H1 (cell line): Measurements from ENCODE around the gene VRK3. TPM values are rescaled to one million over a fixed set of nuclear protein-coding genes. Genes with fewer than 3 reads are reported as not detected.
"Not testable (repeated sequence)": the region's sequence is repeated elsewhere in the genome, so short reads cannot be mapped to it uniquely, and the experiment has no call there.

Experiments used
- CTCF ChIA-PET: fragments of 300-600 bp; sonication (Branson Sonifier 250); formaldehyde crosslinking; loops from one replicate; lab custom pipeline; 2021; ENCODE audit not compliant: partially characterized antibody; lab: Charles Lee
- POLR2A ChIA-PET: fragments of 300-600 bp; sonication (Branson Sonifier 250); formaldehyde crosslinking; loops from one replicate; lab custom pipeline; 2021; ENCODE audit warnings: inconsistent platforms; ENCODE audit not compliant: partially characterized antibody; lab: Charles Lee
- DNase-seq, 2 experiments: peaks; one replicate each; pipeline versions ENCODE4 v3.0.0 to v3.0.0-alpha.2; 2010 to 2022; ENCODE audit warnings: low spot score in 2 of 2, low read depth in 1 of 2, mixed read lengths in 1 of 2
- FAIRE-seq: peaks from 2 replicates; lab custom pipeline; 2011; peaks lifted over from hg19 to GRCh38; lab: Jason Lieb, UNC
- H2AFZ ChIP-seq: 2 replicates; pipeline ENCODE4 v1.8.1; 2012; ENCODE audit warnings: low read length, inconsistent platforms
- H2AK5ac ChIP-seq: 2 replicates; pipeline ENCODE4 v1.6.1; 2013; ENCODE audit warnings: low read depth, low read length
- H2BK120ac ChIP-seq: replicated peaks from 2 replicates; pipeline ENCODE3; 2013; ENCODE audit warnings: low read depth, low read length, inconsistent platforms
- H2BK12ac ChIP-seq: 2 replicates; pipeline ENCODE4 v1.6.1; 2013; ENCODE audit warnings: low read depth, low read length
- H2BK15ac ChIP-seq: 2 replicates; pipeline ENCODE4 v1.6.1; 2013; ENCODE audit warnings: low read length
- H2BK20ac ChIP-seq: 2 replicates; pipeline ENCODE4 v1.6.1; 2013; ENCODE audit warnings: low read length
- H2BK5ac ChIP-seq: 2 replicates; pipeline ENCODE4 v1.6.1; 2013; ENCODE audit warnings: low read depth, low read length
- H3K14ac ChIP-seq: 2 replicates; pipeline ENCODE4 v1.6.1; 2013; ENCODE audit warnings: inconsistent platforms; ENCODE audit not compliant: insufficient read length
- H3K18ac ChIP-seq: 2 replicates; pipeline ENCODE4 v1.6.1; 2013; ENCODE audit warnings: low read length; ENCODE audit errors: extremely low read depth
- H3K23ac ChIP-seq: 2 replicates; pipeline ENCODE4 v1.6.1; 2013; ENCODE audit warnings: inconsistent platforms; ENCODE audit not compliant: insufficient read length
- H3K23me2 ChIP-seq: 2 replicates; pipeline ENCODE4 v1.6.1; 2013; ENCODE audit warnings: low read depth, low read length
- H3K27ac ChIP-seq: 2 replicates; pipeline ENCODE4 v1.6.1; 2011; ENCODE audit warnings: low read depth, low read length, inconsistent platforms
- H3K27me3 ChIP-seq, 4 experiments: replicated peaks in 1 of 4; 1 replicate in 1 of 4; 2 replicates in 3 of 4; pipeline versions ENCODE4 v1.6.1 to v1.8.1; 2011 to 2013; ENCODE audit warnings: low read length in 3 of 4, mild to moderate bottlenecking in 3 of 4, inconsistent platforms in 2 of 4, mixed read lengths in 2 of 4, moderate library complexity in 1 of 4; ENCODE audit not compliant: control insufficient read depth in 3 of 4, insufficient read depth in 3 of 4; ENCODE audit errors: extremely low read depth in 1 of 4
- H3K36me3 ChIP-seq, 4 experiments: 2 replicates each; pipeline versions ENCODE4 v1.6.1 to v1.8.1; 2011 to 2013; ENCODE audit warnings: mild to moderate bottlenecking in 4 of 4, low read length in 3 of 4, moderate library complexity in 2 of 4, control low read depth in 1 of 4, inconsistent platforms in 1 of 4; ENCODE audit not compliant: insufficient read depth in 4 of 4, control insufficient read depth in 2 of 4
- H3K4ac ChIP-seq: replicated peaks from 2 replicates; pipeline ENCODE3; 2013; ENCODE audit warnings: low read length, low read depth, mixed read lengths, inconsistent platforms; ENCODE audit not compliant: insufficient read length
- H3K4me1 ChIP-seq, 4 experiments: replicated peaks in 1 of 4; 1 replicate in 1 of 4; 2 replicates in 3 of 4; pipeline versions ENCODE4 v1.6.1 to v1.8.1; 2011 to 2013; ENCODE audit warnings: low read length in 3 of 4, inconsistent platforms in 2 of 4, mixed read lengths in 1 of 4; ENCODE audit not compliant: insufficient read depth in 4 of 4, control insufficient read depth in 3 of 4
- H3K4me2 ChIP-seq, 2 experiments: 2 replicates each; pipeline versions ENCODE4 v1.6.1 to v1.8.1; 2011 to 2013; ENCODE audit warnings: low read depth in 2 of 2, low read length in 2 of 2, control low read depth in 1 of 2, inconsistent platforms in 1 of 2, mild to moderate bottlenecking in 1 of 2; ENCODE audit not compliant: insufficient read depth in 1 of 2
- H3K4me3 ChIP-seq, 4 experiments: fragments of 200-600, 300-600 bp in 1 of 4; sonication (generic), shearing (Covaris generic), sonication (Bioruptor Twin) in 1 of 4; 2 replicates each; pipeline versions ENCODE4 v1.5.1 to v1.8.1; 2011 to 2016; ENCODE audit warnings: low read length in 4 of 4, low read depth in 3 of 4, control low read depth in 2 of 4, inconsistent platforms in 2 of 4, mild to moderate bottlenecking in 2 of 4, mixed read lengths in 1 of 4, moderate library complexity in 1 of 4; ENCODE audit not compliant: insufficient read depth in 2 of 4; ENCODE audit errors: extremely low read depth in 1 of 4
- H3K56ac ChIP-seq: replicated peaks from 2 replicates; pipeline ENCODE3; 2013; ENCODE audit warnings: low read depth, mild to moderate bottlenecking, mixed read lengths, low read length, inconsistent platforms; ENCODE audit not compliant: insufficient read length
- H3K79me1 ChIP-seq: 2 replicates; pipeline ENCODE4 v1.6.1; 2013; ENCODE audit warnings: low read depth, low read length, control low read depth
- H3K79me2 ChIP-seq, 2 experiments: 2 replicates each; pipeline versions ENCODE4 v1.6.1 to v1.8.1; 2012 to 2013; ENCODE audit warnings: low read length in 2 of 2, mild to moderate bottlenecking in 2 of 2, inconsistent platforms in 1 of 2; ENCODE audit not compliant: insufficient read depth in 2 of 2, control insufficient read depth in 1 of 2
- H3K9ac ChIP-seq, 4 experiments: replicated peaks in 1 of 4; 1 replicate in 1 of 4; 2 replicates in 3 of 4; pipeline versions ENCODE4 v1.6.1 to v1.8.1; 2011 to 2013; ENCODE audit warnings: low read depth in 3 of 4, low read length in 3 of 4, control low read depth in 2 of 4, mild to moderate bottlenecking in 2 of 4, moderate library complexity in 2 of 4, inconsistent platforms in 1 of 4; ENCODE audit errors: extremely low read depth in 1 of 4
- H3K9me3 ChIP-seq, 2 experiments: 2 replicates each; pipeline versions ENCODE4 v1.6.1 to v1.8.1; 2012 to 2013; ENCODE audit warnings: mild to moderate bottlenecking in 2 of 2, moderate library complexity in 2 of 2, control low read depth in 1 of 2, inconsistent platforms in 1 of 2, low read depth in 1 of 2, low read length in 1 of 2, mixed read lengths in 1 of 2; ENCODE audit not compliant: insufficient read depth in 2 of 2
- H4K20me1 ChIP-seq, 2 experiments: replicated peaks in 1 of 2; 2 replicates each; pipeline versions ENCODE3 to v1.8.1; 2011 to 2013; ENCODE audit warnings: inconsistent platforms in 2 of 2, low read length in 2 of 2, mild to moderate bottlenecking in 1 of 2; ENCODE audit not compliant: insufficient read depth in 2 of 2, control insufficient read depth in 1 of 2
- H4K5ac ChIP-seq: 2 replicates; pipeline ENCODE4 v1.6.1; 2013; ENCODE audit warnings: low read length, low read depth, mixed read lengths, inconsistent platforms; ENCODE audit not compliant: insufficient read length
- H4K8ac ChIP-seq: 2 replicates; pipeline ENCODE4 v1.8.0; 2013; ENCODE audit warnings: mild to moderate bottlenecking, moderate library complexity, low read length, inconsistent platforms; ENCODE audit not compliant: insufficient read depth; ENCODE audit errors: extremely low read depth
- H4K91ac ChIP-seq: replicated peaks from 2 replicates; pipeline ENCODE3; 2013; ENCODE audit warnings: low read length, mixed read lengths, inconsistent platforms; ENCODE audit not compliant: insufficient read length
- WGBS, 2 experiments: shearing (Covaris generic) in 1 of 2; methylation state at CpG; one replicate each; pipeline versions ENCODE4 v1.1.6 to v1.1.7; 2013 to 2015; ENCODE audit warnings: low lambda C conversion rate in 2 of 2, mixed read lengths in 2 of 2, inconsistent platforms in 1 of 2, low coverage in 1 of 2, missing lambda C conversion rate in 1 of 2; ENCODE audit not compliant: insufficient replicate concordance in 2 of 2, insufficient coverage in 1 of 2, insufficient read length in 1 of 2; ENCODE audit errors: extremely low coverage in 1 of 2, missing lambda C conversion rate in 1 of 2; 5-methylcytosine and 5-hydroxymethylcytosine counted together
- polyA plus RNA-seq, 7 experiments: library from polyadenylated mRNA; depleted of rRNA in 3 of 7; stranded (reverse) in 5 of 7; unstranded in 2 of 7; fragments of >200 nt in 5 of 7; fragments of 200-250 nt in 2 of 7; gene quantifications; 1 replicate in 5 of 7; 2 replicates in 1 of 7; 4 replicates in 1 of 7; pipeline versions ENCODE4 v1.2.1 to v1.2.3, GENCODE V29; 2011 to 2013; ENCODE audit warnings: missing spikeins in 2 of 7, mixed read lengths in 2 of 7
- total RNA-seq: library from RNA; stranded (reverse); fragmentation: NEBNext Ultra II Directional; extraction: Animal tissue kit (Norgen Biotek cat#: 25700); gene quantifications from 2 replicates; pipeline ENCODE4 v1.2.1, GENCODE V29; 2021

VRK3 gene
- total and polyA plus RNA-seq, 2 of the 8 experiments (the other 6 are each of a cell fraction or from before 2014, with no cell fraction given): 21.3 to 36.1 TPM

DNA sequence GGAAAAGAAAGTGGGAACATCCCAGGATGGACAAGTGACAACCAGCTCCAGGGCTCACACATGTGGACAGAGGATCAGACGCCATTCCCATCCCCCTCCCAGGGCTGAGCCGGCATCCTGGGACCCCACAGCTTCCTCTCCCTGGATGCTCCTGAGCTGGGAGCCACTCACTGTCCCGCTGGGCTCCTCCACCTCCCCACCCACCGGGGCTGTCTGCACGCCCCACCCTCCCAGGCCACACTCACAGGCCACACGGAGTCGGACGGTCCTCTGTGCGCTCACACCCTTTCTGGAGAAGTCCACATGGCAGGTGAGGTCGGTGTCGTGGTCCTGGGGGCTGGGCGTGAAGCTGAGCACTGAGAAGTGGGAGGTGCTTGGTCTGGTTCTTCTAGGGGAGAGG is 65.3 kb downstream of the VRK3 start:
- H3K9me3 ChIP-seq, H3K4me1 ChIP-seq, H4K91ac ChIP-seq, H2BK12ac ChIP-seq, H4K5ac ChIP-seq, DNase-seq, H3K27me3 ChIP-seq, H2BK120ac ChIP-seq, H3K23me2 ChIP-seq, H3K18ac ChIP-seq, H3K36me3 ChIP-seq, H2AK5ac ChIP-seq, H3K14ac ChIP-seq, H3K9ac ChIP-seq, H2BK15ac ChIP-seq, CTCF ChIA-PET, H2AFZ ChIP-seq, H3K4me2 ChIP-seq, H3K79me1 ChIP-seq, FAIRE-seq, H2BK20ac ChIP-seq, H3K27ac ChIP-seq, H4K20me1 ChIP-seq, H3K23ac ChIP-seq, H3K4ac ChIP-seq, H2BK5ac ChIP-seq, H3K79me2 ChIP-seq, H3K4me3 ChIP-seq, POLR2A ChIA-PET, H3K56ac ChIP-seq, H4K8ac ChIP-seq: not testable (repeated sequence)
- no CpG with 5 or more reads among the region's 12 CpGs for WGBS, 2 experiments

DNA sequence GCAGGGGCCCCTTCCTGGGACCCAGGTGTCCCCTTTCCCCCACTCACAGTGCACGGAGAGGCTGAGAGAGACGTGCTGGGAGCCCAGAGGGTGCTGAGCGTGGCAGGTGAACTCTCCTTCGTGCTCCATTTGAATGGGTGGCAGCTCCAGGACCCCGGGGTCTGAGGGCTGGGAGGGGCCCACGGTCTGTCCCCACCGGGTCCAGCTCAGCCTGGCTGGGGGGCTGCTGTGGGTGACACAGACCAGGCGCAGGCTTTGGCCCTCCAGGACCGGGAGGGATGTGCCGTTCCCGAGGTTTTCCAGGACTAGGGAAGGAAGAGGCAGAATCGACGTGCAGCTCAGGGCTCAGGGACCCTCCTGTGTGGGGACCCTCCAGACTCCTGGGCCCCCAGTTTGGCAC is 66.6 kb downstream of the VRK3 start:
- Histone ChIP-seq H3K4me1 (peaks cover 0 to 17% (median 9%) of the 10 kb centered on the region in 4 experiments; a peak in 6 of 7 replicates), H3K4me2 (0 out of 4 replicates have a peak overlapping the region, but pooled peaks of 1 of the 2 experiments have one; percentile 30)
- FAIRE-seq, H3K9ac ChIP-seq, H2AK5ac ChIP-seq, DNase-seq, H2BK12ac ChIP-seq, H3K36me3 ChIP-seq, H3K4me3 ChIP-seq, H2BK15ac ChIP-seq, H3K23ac ChIP-seq, H4K8ac ChIP-seq, H3K23me2 ChIP-seq, H3K79me1 ChIP-seq, H2BK20ac ChIP-seq, H3K27me3 ChIP-seq, H3K27ac ChIP-seq, H3K9me3 ChIP-seq, H3K4ac ChIP-seq, H2AFZ ChIP-seq, H3K14ac ChIP-seq, H2BK120ac ChIP-seq, H3K56ac ChIP-seq, H4K5ac ChIP-seq, H4K91ac ChIP-seq, H2BK5ac ChIP-seq, H3K79me2 ChIP-seq, H3K18ac ChIP-seq, H4K20me1 ChIP-seq: not testable (repeated sequence)
- POLR2A ChIA-PET: interaction anchor here (1.9 to 2.7 kb wide), 2 partner anchors 25 to 29 kb away, joined by 7 to 9 read pairs; partner anchors contain the start of genes ATF5 and NUP62
- CTCF ChIA-PET: interaction anchor here (0.7 to 1.9 kb wide), 4 partner anchors 21 to 39 kb away, joined by 3 to 10 read pairs (median 5); no protein-coding TSS in a partner anchor
- WGBS, 2 experiments: 84% methylated on average over 11 of the region's 13 CpGs; no CpG with 5 or more reads in 1 of the 2 experiments
